Adipocyte (in vitro differentiated cells): Measurements from ENCODE around the gene PTPRF.

ENCODE experiments used
- DNase-seq: peaks from one replicate; pipeline ENCODE4 v3.0.0-alpha.2; 2015; ENCODE audit warnings: low read depth
- H3K27me3 ChIP-seq: replicated peaks from 2 replicates; pipeline ENCODE4 v1.7.0; 2013; ENCODE audit warnings: mild to moderate bottlenecking, low read length, moderate library complexity; ENCODE audit not compliant: control insufficient read depth, insufficient read depth
- H3K36me3 ChIP-seq: 2 replicates; pipeline ENCODE4 v1.7.0; 2013; ENCODE audit warnings: low read length, mild to moderate bottlenecking, moderate library complexity; ENCODE audit not compliant: control insufficient read depth, insufficient read depth, severe bottlenecking
- H3K4me1 ChIP-seq: 2 replicates; pipeline ENCODE4 v1.7.0; 2013; ENCODE audit warnings: mild to moderate bottlenecking, low read length, moderate library complexity; ENCODE audit not compliant: control insufficient read depth, insufficient read depth
- H3K4me3 ChIP-seq: 2 replicates; pipeline ENCODE4 v1.7.0; 2013; ENCODE audit warnings: mild to moderate bottlenecking, low read length, moderate library complexity
- H3K9ac ChIP-seq: 2 replicates; pipeline ENCODE4 v1.7.0; 2013; ENCODE audit warnings: mild to moderate bottlenecking, low read length, moderate library complexity
- H3K9me3 ChIP-seq: 2 replicates; pipeline ENCODE4 v1.7.0; 2013; ENCODE audit warnings: mild to moderate bottlenecking, low read length, moderate library complexity; ENCODE audit not compliant: control insufficient read depth

The PTPRF gene

DNA sequence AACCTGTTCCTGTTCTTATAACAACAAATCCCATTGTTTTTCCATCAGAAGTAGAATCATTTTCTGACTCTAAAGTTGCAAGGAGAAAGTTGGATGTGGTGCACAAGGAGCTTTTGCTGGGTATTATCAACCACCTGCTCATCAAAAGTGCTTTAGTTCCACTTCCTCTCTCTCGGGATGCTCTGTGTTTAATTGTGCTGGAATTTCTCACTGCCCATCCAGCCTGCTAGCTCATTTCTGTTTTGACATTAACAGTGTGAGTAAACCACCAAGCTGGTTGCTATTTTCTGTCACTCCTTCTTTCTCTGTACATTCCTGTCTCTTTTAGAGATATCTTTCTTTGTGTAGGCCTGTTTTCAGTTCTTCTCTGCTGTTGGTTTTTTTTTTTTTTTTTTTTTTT is 125.3 kb downstream of the PTPRF start:
- no peaks in the 10 kb centered on the region for H3K27me3 ChIP-seq
- no peak for DNase-seq

GRCh38 chr1:43659212-43660166 is 128.8 kb downstream of the PTPRF start:
- no peak overlapping the region for H3K9ac ChIP-seq
- H3K27me3 ChIP-seq, result no peaks in the 10 kb centered on the region
- H3K9me3 ChIP-seq, result no peaks in the 10 kb centered on the region
- no peak overlapping the region for H3K4me3 ChIP-seq
- H3K4me1 ChIP-seq, result no peaks in the 10 kb centered on the region
- peaks cover 98% of the 10 kb centered on the region for H3K36me3 ChIP-seq
- no peak for DNase-seq

More for the DNA sequence above, 125.3 kb downstream of the PTPRF start:
- Histone ChIP-seq H3K9me3 (no peaks in the 10 kb centered on the region), H3K36me3 (peaks cover 78% of the 10 kb centered on the region), H3K4me3 (no peak overlapping the region), H3K4me1 (peaks cover 16% of the 10 kb centered on the region), H3K9ac (no peak overlapping the region)

DNA sequence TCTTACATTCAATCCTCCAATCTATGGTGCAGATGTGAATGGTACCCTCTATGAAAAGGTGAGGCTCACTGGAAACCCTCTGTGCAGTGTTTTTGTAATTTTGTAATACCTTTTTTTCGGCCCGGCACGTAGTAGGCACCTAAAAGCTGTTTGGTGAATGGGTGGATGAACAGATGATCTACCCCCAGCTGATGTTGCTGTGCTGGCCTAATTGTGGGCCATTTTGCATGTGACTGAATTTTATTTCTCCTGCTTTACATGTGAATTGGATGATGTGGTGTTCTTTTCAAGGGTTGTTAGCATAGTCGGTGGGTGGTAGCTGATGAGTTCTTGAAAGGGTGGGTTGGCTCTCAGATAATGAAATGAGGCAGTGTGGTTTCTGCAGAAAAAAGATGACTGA is 129.7 kb downstream of the PTPRF start:
- Histone ChIP-seq H3K4me1 (no peaks in the 10 kb centered on the region), H3K9me3 (no peaks in the 10 kb centered on the region), H3K4me3 (no peak overlapping the region), H3K36me3 (peaks cover 98% of the 10 kb centered on the region), H3K9ac (no peak overlapping the region), H3K27me3 (no peaks in the 10 kb centered on the region)
- no peak for DNase-seq

DNA sequence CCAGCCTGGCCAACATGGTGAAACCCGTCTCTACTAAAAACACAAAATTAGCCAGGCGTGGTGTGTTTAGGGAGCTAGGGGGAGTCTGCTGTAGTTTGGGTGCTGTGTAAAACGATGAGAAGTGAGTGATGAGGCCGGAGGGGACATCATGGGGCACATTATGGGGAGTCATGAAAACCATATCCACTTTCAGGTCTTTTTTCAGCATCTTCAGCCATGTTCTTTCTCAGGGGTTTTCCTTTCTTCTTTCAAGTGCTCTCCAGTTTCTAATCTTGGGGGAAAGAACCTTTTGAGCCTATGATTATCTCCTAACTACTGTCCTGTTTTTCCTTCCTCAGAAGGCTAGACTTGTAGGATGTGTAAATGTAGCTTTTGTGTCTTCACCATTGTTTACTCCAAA is 133.7 kb downstream of the PTPRF start:
- peaks cover 100% of the 10 kb centered on the region for H3K36me3 ChIP-seq

DNA sequence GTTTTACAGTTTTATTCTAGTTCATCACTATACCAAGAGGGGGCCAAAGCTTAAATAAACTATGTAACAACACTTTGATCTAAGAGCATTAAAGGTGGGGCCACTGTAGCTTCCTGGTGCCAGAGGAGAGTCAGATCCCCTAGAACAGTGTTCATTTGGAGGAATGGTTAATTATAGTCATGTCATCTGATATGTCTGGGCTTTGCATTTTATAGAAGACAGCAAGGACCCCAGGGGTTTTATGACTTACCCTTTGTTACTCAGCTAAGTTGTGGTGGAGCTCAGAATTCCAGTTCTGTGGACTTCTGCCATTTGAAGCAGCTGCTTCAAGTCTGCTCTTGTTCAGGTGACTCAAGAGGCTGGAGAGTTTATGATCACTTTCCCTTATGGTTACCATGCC is 135.9 kb downstream of the PTPRF start:
- Histone ChIP-seq H3K4me3 (no peak overlapping the region), H3K36me3 (peaks cover 99% of the 10 kb centered on the region), H3K27me3 (no peaks in the 10 kb centered on the region), H3K4me1 (peaks cover 19% of the 10 kb centered on the region), H3K9me3 (no peaks in the 10 kb centered on the region), H3K9ac (no peak overlapping the region)
- no peak for DNase-seq

More for the DNA sequence above, 133.7 kb downstream of the PTPRF start:
- peaks cover 8% of the 10 kb centered on the region for H3K4me1 ChIP-seq
- H3K9me3 ChIP-seq, result no peaks in the 10 kb centered on the region
- no peak overlapping the region for H3K4me3 ChIP-seq
- no peak for DNase-seq
- no peaks in the 10 kb centered on the region for H3K27me3 ChIP-seq
- no peak overlapping the region for H3K9ac ChIP-seq

GRCh38 chr1:43668956-43669355 is 138.3 kb downstream of the PTPRF start:
- Histone ChIP-seq H3K4me3 (no peak overlapping the region), H3K36me3 (peaks cover 90% of the 10 kb centered on the region), H3K9ac (no peak overlapping the region), H3K9me3 (no peaks in the 10 kb centered on the region), H3K27me3 (no peaks in the 10 kb centered on the region), H3K4me1 (peaks cover 21% of the 10 kb centered on the region)
- peak; percentile 50 for DNase-seq

DNA sequence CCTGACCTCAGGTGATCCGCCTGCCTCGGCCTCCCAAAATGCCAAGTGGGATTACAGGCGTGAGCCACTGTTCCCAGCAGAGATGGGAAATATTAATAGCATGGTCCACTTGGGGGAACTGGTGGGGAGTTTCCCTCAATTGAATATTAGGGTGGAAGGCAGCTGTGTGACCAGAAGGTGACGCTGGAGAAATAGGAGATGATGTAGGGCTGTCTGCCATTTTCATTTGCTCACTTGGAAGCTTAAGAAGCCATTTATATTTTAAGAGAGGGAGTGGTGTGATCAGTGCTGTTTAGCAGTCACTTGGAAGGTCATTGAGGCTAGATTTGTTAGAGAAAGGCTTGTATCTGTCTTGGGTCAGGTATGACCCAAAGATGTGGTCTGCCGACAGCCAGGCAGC is 139.2 kb downstream of the PTPRF start:
- Histone ChIP-seq H3K27me3 (no peaks in the 10 kb centered on the region), H3K4me3 (no peak overlapping the region), H3K36me3 (peaks cover 88% of the 10 kb centered on the region), H3K9me3 (no peaks in the 10 kb centered on the region), H3K9ac (no peak overlapping the region), H3K4me1 (peaks cover 21% of the 10 kb centered on the region)
- DNase-seq, result no peak

- H3K4me3 ChIP-seq, result peak overlapping the region; percentile 42
- no peaks in the 10 kb centered on the region for H3K9me3 ChIP-seq
- DNase-seq, result no peak
- no peaks in the 10 kb centered on the region for H3K27me3 ChIP-seq
- H3K36me3 ChIP-seq, result peaks cover 86% of the 10 kb centered on the region
- H3K4me1 ChIP-seq, result peaks cover 21% of the 10 kb centered on the region
- peak overlapping the region; percentile 74 for H3K9ac ChIP-seq
Measured at GRCh38 chr1:43671193-43671592, 140.5 kb downstream of the PTPRF start.

- H3K4me3 ChIP-seq, result peak overlapping the region; percentile 42
- DNase-seq, result peak; percentile 76
- H3K9me3 ChIP-seq, result no peaks in the 10 kb centered on the region
- H3K27me3 ChIP-seq, result no peaks in the 10 kb centered on the region
- H3K9ac ChIP-seq, result peak overlapping the region; percentile 74
- peaks cover 21% of the 10 kb centered on the region for H3K4me1 ChIP-seq
- peaks cover 85% of the 10 kb centered on the region for H3K36me3 ChIP-seq
Measured at GRCh38 chr1:43671626-43672330, 141.1 kb downstream of the PTPRF start.

GRCh38 chr1:43673261-43673660 is 142.6 kb downstream of the PTPRF start:
- Histone ChIP-seq H3K9me3 (no peaks in the 10 kb centered on the region), H3K9ac (no peak overlapping the region), H3K4me3 (no peak overlapping the region), H3K4me1 (peaks cover 21% of the 10 kb centered on the region), H3K36me3 (peaks cover 81% of the 10 kb centered on the region), H3K27me3 (no peaks in the 10 kb centered on the region)
- DNase-seq, result no peak
